NCI-H1092 treated with DMSO at 0.1 percent for 48 hours (cell line): ENCODE data around the gene SCN2A.
"Not testable (repeated sequence)": the region's sequence is repeated elsewhere in the genome, so short reads cannot be mapped to it uniquely, and the experiment has no call there.

ENCODE experiments used
- DNase-seq: peaks from one replicate; lab custom pipeline; 2025; lab: John Stamatoyannopoulos, UW

Gene SCN2A

DNA sequence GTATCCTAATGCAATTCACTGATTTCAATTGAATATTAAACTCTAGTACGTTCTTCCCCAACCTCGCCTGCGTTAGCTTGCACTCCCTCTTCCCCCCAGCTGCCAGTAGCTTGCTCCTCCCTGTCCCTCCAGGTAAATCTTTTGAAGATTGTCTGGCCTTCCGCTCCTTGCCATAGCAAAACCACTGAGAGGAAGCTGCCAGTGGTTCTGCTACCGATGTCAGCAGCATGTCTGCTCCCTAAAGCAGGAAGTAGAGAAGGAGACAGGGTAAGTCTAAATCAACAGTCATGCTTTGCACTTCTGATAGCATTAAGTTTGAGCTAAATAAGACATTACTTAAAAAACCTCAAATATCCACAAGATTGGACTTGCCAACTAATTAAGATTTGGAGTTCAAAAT is 89.1 kb downstream of the SCN2A start:
- no peak for DNase-seq

DNA sequence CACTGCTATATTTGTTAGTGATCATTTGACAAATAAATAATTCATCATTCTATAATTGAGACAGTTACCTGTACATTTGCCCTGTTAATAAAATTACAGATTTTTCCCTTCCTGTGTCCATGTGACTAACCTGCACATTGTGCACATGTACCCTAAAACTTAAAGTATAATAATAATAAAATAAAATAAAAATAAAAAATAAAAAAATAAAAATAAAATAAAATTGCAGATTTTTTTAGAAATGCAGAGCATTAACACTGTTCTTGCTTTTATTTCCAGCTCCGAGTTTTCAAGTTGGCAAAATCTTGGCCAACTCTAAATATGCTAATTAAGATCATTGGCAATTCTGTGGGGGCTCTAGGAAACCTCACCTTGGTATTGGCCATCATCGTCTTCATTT is 105.1 kb downstream of the SCN2A start:
- not testable (repeated sequence) for DNase-seq

DNA sequence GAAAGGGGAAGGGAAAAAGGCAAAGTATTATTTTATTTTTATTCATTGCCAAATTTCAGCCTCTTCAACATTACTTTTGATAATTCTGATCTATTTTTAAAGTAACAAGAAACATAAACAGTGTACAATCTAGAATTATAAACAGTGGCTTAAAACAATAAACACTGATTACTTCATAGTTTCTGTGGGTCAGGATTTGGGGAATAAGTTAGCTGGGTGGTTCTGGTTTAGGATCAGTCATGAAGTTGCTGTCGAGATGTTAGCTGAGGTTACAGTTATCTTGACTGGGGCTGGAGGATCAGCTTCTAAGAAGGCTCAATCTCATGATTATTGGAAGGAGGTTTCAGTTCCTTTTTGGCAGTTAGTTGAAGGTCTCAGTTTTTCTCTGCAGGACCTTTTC is 109.2 kb downstream of the SCN2A start:
- no peak for DNase-seq

DNA sequence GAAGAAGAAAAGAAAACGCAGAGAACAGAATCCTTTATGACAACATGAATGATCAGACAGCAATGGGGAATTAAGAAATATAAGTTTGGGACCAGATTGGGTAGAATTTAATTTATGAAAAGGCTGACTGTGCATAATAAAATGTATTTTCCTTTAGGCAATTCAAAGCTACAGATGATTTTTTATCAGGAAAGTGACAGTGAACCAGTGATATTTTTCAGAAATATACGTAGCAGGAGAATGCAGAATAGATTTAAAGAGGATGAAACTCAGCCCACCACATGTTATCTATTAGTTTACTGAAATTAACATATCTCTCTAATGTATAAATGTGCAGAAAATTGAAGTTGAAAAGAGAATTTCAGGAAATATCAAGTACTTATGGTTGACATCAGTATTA is 110.0 kb downstream of the SCN2A start:
- no peak for DNase-seq

DNA sequence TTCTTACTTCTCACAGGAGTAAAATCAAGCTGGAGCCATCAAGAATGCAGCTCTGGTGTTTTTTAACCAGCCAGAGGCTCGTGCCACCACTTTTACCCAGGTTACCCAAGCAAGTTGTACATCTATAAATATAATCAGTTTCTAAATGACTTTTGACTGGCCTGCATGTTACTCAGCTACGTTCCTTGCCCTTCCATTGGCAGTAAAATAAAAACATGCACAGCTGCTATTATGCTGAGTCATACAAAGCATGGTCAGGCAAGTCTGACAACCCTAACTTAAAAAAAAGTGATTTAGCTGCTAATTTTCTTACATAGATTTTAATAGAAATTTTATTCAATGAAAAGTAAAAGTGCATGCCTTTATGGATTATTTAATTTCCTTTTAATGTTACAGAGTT is 118.5 kb downstream of the SCN2A start:
- no peak for DNase-seq

DNA sequence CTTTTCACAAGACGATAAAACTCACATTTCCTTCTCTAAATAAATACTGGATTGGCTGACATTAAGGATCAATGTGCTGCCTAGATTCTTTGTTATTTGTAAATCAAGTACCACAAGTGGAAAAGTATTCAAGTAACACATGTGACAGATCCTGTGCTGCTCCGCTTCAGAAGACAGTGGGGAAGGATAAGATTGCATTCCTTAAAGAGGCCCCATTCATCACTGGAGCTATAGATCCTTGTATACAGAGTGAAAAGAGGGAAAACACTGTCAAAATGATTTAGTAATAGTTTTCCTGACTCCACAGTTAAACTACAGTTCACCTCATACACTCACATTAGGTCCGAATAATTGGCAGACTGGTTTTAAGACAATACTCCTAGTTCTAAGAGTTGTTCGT is 122.3 kb downstream of the SCN2A start:
- DNase-seq: no peak

DNA sequence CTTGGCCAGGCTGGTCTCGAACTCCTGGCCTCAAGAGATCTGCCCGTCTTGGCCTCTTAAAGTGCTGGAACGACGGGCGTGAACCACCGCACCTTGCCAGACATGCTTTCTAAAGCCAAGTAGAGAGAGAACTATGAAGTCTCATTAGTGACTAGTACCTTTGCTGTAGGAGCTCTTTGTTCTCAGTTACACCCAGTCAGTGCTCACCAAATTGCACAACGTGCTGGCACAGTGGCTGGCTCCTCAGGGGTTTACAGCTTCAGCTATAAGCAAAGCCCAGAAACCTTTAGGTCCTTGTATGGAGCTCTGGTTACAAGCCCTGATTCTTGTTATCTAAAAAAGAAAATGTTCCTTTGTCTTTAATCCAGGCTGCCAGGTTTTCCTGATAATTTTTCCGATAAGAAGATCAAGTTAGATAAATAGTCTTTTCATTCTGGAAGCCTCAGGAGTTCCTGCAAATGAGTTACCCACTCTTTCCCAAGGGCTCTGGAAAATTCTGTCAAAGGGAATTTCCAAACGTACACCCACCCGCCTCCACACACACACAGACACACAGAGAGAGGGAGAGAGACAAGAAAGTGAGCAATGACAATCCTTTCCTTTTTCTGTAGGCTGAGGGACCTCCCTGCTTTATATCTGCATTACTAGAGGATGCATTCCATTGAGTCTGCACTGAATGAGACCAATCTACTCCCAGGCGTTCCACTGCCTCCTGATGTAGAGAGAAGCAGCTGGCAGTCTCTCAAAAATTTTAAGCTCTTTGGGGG is 130.1 kb downstream of the SCN2A start:
- DNase-seq: no peak

DNA sequence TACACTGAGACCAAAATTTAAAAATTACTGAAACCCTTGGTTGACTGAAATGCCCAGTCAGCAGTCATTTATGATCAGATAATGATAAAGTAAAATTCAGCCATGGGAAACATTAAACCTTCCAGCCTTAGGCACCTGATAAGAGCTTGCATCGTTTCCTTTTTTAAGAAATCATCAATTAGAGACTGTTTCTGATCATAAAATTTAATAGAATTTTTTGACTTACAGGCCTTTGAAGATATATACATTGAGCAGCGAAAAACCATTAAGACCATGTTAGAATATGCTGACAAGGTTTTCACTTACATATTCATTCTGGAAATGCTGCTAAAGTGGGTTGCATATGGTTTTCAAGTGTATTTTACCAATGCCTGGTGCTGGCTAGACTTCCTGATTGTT is 130.7 kb downstream of the SCN2A start:
- DNase-seq: no peak

DNA sequence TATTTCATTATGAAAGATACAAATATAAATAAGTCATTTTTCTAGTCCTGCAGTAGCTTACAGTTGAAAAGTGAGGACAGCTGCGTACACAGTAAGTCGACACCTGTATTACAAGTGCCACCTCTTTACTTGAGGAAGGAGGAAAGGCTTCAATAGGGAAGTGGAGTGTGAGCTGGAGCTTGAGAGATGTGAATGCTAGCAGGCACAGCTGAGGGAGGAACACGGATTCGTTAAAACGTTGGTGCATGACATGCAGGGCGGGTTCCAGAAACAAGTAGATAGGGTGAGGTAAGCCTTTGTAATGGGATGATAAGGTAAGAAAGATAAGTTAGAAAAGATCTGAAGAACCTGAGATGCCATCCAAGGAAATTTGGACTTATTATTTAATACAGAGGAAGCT is 132.1 kb downstream of the SCN2A start:
- peak; percentile 87 for DNase-seq

DNA sequence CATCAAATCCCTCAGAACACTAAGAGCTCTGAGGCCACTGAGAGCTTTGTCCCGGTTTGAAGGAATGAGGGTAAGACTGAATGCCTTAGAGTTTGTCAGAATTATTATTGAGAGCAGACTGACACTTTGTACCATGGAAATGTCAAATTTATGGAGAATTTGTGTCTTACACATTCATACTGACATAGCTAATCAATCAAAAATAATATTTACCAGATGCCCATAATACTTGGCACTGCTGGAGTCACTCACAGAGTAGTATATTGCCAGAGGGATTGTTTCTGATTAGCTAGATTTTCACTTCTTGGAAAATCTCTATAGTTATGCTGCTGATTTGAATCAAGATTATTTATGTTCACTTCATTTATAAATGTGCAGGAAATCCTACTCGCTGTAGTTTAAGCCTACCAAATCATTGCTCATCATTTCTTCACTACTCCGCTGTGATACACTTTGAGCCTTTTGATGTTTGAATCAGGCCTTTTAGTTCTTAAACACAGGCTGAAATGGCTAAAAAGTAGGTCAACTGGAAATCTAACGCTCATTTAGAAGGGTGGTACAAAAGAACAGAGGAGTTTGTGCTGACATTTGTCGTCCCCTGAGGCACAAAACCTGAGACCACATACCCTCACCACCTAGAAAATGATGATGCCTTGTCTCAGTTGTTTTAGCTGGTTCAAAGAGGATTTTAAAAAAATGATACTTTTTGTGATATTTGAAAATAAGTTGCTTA is 134.2 kb downstream of the SCN2A start:
- no peak for DNase-seq

DNA sequence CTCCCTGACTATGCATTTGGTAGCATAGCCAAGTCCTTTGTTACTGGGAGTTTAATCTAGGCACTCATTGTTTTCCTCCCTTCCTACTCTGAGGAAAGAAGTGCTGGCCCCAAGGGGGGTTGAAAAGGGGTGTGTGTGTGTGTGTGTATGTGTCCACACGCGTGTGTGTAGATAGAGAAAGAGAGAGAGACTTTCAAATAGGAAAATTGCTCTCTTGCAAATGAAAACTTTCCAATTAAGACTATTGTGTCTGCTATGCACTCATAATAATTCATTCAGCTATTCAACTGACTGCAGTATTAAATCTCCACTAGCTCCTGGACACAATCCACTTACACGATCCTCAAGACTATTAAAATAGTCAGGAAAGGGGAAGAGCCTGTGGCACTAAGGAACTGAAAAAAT is 137.4 kb downstream of the SCN2A start:
- no peak for DNase-seq

DNA sequence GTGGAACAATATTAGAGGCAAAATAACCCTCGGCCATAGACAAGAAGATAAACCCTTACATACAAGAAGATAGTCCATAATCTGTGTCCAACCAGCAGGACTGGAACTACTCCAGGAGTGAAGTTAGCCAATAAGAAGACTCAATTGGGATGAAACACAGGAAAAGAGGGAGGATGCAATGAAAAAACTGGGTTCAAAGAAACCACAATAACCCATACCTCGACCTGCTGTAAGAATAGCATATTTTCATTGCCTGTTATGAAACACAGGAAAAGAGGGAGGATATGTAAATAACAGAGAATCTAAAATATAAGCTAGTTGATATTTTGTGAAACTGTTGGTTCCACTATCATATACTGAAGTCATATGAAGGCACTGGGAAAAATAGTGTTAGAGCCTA is 143.1 kb downstream of the SCN2A start:
- DNase-seq: no peak

DNA sequence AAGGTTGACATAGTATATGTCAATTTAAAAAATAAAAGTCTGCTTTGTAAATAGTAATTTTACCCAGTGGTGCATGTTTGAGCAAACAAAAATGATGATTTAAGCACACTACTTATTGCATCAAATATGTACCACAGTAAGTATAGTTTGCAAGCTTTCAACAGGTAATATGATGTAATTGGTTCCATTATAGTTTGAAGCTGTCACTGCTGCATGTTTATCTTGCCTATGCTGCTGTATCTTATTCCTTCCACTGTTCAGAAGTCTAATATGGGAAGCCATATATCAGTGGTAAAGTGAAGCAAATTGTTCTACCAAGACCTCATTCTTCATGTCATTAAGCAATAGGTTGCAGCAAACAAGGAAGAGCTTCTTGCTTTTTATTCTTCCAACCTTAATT is 151.7 kb downstream of the SCN2A start:
- DNase-seq: peak; percentile 24

DNA sequence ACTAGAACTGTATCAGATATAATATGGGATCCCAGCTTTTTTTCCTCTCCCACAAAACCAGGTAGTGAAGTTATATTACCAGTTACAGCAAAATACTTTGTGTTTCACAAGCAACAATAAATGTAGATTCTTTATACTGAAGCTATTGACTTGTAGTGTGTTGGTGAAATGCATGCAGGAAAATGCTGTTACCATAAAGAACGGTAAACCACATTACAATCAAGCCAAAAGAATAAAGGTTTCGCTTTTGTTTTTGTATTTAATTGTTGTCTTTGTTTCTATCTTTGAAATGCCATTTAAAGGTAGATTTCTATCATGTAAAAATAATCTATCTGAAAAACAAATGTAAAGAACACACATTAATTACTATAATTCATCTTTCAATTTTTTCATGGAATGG is 152.6 kb downstream of the SCN2A start:
- no peak for DNase-seq

DNA sequence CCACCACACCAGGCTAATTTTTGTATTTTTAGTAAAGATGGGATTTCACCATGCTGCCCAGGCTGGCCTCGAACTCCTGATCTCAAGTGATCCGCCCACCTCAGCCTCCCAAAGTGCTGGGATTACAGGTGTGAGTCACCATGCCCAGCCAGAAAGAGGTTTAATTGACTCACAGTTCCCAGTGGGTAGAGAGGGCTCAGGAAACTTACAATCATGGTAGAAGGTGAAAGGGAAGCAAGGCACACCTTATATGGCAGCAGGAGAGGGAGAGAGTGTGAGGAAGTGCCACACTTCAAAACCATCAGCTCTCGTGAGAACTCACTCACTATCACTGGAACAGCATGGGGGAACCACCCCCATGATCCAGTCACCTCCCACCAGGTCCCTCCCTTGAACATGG is 159.4 kb downstream of the SCN2A start:
- not testable (repeated sequence) for DNase-seq

DNA sequence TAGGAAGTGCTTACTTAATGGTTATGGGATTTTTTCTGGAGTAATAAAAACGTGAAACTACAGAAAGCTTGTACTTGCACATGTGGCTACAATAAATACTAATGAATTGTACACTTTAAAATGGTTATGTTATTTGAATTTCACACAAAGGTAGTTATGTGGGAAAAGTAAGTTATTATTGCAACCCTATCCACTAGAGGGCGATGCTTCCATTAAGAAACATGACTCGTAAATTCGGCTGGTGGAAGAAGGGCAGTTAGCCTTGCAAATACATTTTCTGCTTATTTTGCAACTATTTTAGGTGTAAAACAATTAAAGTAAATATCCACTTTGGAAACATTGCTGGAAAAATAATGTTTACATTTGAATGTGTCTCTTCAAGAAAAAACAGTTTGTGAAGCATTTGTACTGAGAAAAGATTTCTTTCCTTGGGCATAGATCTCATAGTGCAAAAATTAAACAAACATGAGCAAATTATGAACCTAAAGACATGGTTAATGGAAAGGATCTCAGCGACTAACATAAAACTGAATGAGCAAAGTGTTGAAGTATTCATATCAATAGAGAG is 162.2 kb downstream of the SCN2A start:
- peak; percentile 75 for DNase-seq

DNA sequence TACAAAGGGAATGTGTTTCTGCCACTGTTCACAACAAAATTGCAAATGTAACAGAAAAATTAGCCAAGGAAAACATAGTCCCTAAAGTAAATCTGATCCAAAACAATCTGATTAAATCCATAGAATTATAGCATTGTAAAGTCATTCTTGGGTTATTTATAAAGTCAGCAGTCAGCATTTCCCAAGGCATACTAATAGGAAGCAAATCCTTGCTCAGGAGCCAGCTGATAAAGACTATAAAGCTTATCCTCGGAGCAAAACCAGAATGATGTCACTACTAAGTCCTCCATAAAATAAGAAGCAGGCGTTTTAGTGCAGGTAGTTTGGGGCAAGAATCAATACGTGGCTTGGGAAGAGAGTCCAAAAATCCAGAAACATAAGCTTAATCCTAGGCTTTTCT is 162.9 kb downstream of the SCN2A start:
- no peak for DNase-seq

DNA sequence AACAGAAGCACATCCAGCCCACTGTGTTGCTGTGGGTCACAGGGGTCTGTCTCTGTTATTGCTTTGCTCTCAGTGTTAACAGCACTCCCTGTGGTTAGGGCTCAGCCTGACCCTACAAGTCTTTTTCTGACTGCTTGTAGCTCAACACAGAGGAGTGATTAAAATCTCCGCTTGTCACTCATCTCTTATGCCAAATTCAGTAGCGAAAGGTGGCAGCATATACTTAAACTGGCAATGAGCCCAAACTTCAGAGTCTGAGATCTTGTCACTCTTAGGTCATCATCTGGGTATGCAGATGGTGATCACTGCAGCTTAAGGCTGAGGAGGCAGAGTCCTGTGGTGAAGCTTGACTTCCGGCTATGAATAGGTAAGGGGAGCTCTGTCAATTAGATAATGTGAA is 167.0 kb downstream of the SCN2A start:
- DNase-seq: no peak

DNA sequence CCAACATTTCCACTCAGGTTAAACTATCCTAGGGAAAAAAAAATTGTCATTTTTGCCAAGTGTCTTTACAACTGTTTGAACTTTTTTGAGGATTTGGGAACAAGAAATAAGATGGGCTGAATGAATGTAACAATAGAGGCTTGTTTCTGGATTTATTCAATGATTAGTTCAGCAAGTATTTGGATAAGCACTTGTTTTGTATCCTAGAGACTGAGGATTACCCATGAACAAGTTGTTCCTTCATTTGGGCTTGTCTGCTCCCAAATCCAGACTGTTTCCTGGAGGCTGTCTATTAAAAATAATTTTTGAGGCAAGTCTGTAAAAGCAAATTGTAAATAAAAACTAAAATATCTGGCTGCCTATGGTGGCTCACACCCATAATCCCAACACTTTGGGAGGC is 168.3 kb downstream of the SCN2A start:
- no peak for DNase-seq

DNA sequence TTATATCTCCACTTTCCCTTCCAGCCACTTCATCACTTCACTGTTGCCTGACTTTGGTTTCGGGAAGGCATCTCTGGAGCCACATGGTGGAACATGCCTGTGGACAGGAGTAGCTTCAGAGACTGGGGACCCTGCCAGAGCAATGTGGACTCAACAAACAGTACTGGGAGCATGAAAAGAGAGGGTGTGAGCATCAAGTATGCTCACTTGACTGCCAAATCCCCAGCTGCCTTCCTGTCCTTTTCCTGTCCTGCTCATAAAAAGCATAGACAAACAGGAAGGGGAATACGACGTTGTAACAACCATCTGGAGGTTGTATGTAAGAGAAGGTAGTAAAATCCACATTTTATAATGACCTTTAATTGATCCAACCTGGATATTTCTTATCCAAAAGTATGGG is 169.0 kb downstream of the SCN2A start:
- DNase-seq: peak; percentile 76

DNA sequence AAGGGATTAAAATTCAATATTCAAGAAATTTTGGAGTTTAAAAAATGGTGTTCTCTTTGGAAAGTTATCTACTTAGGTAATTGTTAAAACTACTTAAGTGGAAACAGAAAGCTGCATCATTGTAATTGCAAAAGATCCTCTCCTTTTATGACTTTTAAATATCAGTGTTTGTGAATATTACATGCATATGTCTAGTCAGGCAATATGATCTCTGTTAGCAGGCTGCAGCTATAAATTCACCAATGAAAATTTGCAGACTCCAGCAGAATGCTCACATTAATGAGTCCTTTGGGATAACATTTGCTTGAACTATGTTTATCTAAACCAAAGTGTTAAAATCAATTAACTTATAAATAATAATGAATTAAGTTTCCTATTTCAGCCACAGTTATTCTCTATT is 171.1 kb downstream of the SCN2A start:
- no peak for DNase-seq

DNA sequence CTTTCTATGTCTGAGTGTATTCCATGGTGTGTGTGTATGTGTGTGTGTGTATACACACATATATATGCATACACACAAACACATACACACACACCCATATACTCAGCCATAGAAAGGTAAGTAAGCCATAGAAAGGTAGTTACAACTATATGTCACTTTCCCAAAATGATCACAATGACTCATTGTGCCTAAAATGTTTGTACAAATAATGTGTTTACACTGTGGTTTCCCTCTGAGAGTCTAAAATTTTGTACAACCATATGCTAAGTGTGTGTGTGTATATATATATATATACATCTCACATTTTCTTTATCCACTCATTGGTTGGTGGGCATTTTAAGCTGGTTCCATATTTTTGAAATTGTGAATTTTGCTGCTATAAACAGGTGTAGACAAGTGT is 175.0 kb downstream of the SCN2A start:
- no peak for DNase-seq

DNA sequence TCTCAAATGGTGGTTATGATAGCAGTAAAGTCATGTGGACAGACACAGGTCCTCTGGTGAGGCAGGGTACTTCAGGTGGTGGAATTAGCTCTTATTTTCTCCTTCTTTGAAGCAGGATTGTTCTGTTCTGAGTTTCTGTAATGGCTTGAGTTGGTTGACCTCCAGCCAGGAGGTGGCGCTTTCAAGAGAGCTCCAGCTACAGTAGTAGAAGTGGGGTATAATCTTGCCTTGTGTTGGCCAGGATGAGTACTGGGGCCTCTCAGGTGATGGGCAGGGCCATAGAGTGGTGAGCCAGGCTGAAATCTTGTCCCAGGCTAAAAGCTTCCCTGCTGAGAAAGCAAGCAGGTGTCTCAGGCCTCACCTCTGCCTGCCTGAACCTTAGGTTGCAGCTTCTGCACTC is 177.8 kb downstream of the SCN2A start:
- no peak for DNase-seq

DNA sequence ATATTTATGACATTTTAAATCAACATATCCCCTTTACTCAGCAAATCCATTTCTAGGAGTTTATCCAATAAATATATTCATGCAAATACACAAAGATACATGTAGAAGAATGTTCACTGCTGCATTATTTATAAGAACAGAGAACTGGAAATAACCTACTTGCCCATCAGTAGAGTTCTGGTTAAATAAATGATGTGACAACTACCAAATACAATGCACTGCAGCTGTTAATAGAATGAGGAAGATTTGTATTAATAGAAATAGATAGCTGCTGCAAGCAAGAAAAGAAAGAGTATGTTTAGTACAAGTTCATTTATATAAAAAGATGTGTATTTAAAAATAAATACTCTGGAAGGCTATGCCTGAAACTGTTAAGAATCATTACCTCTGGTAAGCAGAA is 181.0 kb downstream of the SCN2A start:
- no peak for DNase-seq
